HL-60/S4 treated with retinoic acid at 250 ng/mL for 4 days and 3 days (cell line): ENCODE measurements around the gene PTAR1.

ENCODE experiments used
- in situ Hi-C: fragments of 300-500 bp; cut with MboI; formaldehyde crosslinking; loops from 2 replicates; pipeline ENCODE4 v1.7.0; 2022; ENCODE audit warnings: low sequenced_read_pairs

The PTAR1 gene

DNA sequence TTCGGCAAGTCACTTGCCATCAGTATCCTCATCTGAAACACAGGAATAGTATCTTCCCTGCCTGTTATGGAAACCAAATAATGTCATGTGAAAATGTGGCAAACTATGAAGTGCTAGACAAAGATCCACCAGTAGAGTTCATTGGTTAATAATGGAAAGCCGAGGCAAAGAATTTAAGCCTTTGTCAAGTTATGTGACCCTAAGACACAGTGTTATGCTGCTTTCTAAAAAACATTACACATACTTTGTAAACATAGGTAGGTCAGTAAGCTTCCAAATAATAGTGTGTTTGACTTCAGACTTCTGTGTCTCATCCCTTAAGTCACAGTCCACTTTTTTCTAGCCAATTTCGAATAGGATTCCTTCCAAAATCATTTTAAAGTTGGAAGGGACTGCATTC is 6.0 kb downstream of the PTAR1 start:
- in situ Hi-C loops, result no loop called here

DNA sequence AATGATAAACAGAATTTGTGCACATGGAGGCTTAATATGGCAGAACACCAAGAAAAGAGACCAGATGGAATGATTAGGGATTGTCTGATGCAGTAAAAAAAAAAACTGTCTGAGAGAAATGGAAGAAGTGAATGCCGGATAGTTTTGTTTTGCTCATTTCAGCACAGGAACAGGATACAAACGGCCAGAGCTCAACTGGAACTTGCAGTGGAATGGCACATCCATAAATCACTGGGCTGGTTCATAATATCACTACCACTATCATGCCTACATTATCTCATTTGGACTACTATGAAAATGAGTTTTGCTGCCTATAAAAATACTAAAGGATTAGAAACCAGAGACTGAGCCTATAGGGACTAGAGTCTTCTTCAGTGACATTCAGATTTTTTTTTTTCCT is 9.7 kb downstream of the PTAR1 start:
- in situ Hi-C loops, result no loop called here

DNA sequence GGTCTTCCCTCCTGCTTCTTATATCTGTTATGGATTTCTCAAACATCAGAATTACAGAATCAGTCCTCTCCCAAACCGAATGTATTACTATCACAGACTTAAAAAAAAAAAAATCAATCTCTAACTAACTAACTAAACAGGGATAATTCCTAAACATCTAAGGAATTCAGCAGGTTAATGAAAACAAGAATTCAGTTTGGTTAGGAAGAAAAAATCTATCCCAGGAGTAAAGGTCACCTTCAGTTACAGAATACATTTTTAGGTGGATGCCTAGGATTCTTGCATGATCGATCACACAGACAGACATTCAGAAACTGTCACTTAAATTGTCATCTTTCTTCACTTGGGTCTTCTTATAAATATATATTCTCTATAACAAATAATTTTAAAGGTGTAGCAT is 11.5 kb downstream of the PTAR1 start:
- in situ Hi-C loops, result no loop called here

DNA sequence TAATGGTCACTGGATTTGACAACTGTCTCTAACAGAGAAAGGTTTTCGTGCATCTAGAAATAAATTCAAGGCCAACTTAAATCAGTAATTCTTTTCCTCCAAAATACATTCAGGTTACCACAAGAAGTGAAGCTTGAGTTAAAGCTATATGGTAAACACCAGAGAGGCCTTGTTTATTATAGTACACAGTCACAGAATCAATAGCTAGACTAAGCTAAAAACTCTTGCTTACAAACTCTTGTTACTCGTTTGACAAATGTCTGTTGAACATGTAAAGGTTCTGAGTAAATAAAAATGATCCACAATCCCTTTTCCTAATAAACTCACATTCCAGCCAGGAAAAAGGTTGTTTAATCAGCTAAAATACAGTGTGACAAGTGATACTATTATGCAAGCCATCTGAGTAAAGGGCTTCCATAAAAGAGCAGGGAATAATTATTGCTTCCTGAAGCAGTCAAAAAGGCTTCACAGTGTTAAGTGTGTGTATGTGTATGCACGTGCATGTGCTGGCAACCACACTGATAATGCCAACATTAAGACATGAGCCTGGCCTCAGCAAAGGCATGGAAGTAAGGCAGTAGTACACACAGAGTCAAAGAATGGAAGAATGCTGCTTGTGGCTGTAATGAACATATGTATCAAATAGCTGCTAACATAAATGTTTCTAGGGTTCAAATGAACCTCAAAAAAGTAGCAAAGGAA is 12.8 kb downstream of the PTAR1 start:
- in situ Hi-C loops, result no loop called here

DNA sequence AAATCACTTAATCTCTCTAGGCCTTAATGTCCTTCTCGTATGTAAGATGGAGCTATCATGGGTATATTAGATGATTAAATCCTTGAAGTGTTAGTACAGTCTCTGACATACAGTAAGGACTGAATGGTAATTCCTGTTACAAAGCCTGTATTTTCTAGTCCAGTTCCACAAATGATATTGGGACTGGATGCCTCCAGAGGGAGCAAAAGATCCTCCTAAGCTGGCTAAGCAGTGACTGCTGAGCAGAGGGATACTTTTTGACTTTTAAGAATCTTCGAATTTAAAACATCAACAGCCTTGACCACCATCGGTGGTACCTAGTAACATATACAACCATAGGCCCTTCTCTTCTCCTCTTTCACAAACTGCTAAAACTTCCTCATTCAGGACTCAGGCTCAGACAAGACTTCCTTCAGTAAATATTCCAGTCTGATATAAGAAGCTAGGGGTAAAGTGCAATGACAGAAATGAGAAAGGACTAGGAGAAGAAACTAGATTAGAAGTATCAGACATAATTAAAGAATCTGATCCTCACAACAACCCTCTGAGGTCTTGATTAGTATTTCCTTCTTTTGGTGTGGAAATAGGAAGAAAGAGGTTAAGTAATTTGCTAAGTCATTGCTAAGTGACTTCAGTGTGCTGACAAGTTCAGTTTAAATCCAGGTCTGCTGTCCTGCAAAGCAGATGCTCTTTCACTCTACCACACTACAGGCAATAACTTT is 13.9 kb downstream of the PTAR1 start:
- in situ Hi-C loops, result no loop called here

DNA sequence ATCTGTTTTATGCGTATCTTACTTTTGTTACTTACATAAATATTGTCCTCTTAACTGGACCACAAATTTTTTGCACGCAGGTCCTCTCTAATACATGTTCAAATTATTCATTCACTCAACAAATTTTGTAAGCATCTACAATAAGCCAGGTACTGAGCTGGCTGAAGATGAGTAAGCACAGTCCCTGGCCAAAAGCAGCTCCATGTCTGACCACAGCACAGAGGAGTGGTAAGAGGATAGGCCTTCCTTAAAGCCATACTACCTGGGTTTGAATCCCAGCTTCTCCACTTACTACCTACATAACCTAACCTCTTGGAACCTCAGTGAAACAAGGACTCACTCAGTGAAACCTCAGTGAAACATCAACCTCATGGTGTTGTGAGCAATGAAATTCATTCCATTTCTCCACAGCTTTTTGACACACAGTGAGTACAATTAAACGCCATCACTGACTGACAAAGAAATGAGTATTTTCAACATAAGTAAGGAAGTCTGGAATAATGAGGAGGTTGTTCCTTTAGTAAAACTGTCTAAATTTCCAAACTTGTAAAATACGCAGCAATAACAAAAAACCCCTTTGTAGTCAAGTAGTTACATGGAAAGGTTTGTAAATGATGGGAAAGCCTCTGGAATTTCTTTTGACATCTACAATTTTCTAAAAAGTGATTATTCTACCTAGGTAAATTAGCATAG is 15.0 kb downstream of the PTAR1 start:
- in situ Hi-C loops, result no loop called here

DNA sequence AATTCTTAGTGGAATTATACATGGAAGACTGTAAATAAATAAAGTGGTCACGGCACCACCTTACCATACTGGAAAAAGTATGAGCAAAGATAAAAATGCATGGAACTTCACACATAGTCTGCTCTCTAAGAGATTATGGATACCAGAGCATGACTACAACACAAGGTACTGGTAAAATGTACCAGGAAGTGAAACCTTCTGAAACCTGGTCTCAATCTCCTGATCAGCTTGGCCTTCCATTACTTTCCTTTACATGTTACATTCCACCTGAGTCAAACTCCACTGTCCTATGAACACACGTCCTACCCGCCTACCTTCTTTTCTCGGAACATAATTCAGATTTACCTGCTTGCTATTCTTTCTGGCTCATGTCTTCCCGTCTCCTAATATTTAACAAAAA is 15.9 kb downstream of the PTAR1 start:
- in situ Hi-C loops, result no loop called here

DNA sequence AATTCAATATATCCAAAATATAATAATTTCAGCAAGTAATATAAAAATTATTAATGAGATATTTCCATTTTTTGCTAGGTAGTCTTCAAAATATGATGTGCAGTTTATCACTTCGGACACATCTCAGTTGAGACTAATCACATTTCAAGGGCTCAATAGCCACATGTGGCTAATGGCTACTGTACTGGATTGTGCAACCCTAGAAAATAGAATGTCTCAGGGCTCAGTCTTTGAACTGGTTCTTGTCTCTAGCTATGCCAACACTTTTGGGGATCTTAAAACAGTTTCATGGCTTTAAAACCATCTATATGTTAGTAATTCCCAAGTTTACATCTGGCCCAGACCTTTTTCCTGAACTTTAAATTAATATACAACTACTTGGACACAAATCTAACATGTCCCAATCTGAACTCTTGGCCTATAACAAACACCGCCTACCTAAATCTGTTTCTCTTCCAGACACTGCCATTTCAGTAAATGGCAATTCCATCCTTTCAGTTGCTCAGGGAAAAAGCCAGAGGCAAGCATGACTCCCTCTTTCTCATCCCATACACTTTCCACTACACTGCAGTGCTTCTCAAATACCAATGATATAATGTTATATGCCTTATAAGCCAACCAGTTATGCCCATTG is 18.8 kb downstream of the PTAR1 start:
- in situ Hi-C loops, result no loop called here

DNA sequence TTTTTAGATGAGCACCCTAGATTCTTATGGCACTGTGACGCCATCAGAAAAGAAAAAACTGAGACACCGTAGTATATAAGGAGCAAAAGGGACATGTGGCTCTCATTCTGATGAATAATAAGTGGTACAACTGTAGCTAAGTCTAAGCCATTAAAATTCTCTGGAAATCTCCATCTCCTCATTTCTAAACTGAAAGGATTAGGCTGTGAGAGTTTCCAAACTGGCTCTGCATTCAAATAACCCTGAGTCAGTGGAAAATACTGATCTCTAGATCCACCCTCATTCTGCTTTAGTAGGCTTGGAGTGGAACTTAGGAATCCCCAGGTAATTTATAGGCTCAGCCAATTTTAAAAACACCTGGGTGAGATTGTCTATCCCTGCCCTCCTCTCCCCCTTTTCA is 28.5 kb downstream of the PTAR1 start:
- in situ Hi-C loops, result no loop called here

DNA sequence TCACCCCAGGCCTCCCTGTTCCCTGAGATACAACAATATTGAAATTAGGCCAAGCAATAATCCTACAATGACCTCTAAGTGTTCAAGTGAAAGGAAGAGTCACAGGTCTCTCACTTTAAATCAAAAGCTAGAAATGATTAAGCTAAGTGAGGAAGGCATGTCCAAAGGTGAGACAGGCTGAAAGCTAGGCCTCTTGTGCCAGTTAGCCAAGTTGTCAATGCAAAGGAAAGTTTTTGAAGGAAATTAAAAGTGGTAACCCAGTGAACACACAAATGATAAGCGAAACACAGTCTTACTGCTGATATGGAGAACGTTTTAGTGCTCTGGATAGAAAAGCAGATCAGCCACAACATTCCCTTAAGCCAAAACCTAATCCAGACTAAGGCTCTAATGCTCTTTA is 39.8 kb downstream of the PTAR1 start:
- in situ Hi-C loops, result no loop called here

DNA sequence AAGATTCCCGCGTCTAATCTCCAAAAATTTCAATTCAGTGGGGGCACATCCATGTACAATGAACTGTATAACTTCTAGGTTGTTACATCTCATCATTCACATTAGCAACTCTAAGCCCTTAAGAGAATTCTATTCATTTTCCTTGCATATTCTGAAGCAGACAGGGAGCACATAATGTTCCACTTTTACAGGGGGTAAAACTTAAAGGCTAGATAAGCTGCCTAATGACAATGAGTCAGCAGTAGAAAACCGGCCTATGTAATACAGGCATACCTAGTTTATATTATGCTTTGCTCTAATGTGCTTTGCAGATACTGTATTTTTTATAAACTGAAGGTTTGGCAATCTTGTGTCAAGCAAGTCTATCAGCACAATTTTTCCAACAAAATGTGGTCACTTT is 40.4 kb downstream of the PTAR1 start:
- in situ Hi-C loops, result no loop called here

DNA sequence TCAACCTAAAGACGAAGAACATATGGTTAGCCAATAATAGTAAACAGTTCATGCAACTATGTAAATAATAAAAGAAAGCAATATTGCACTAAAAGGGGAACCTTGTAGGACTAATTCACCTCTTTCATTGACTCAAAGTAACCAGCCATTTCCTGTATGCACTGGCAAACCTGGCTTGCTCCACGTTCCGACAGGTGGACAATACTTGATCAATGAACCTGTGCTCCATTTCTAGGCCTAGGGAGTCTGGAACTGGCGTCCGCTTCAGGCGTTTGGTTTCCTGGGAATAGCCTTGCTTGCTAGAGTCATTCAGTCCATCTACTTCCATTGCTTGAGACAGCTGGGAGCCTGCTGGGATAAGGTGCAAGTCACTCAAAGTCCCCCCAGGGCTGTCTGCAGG is 41.6 kb downstream of the PTAR1 start:
- in situ Hi-C loops, result no loop called here

DNA sequence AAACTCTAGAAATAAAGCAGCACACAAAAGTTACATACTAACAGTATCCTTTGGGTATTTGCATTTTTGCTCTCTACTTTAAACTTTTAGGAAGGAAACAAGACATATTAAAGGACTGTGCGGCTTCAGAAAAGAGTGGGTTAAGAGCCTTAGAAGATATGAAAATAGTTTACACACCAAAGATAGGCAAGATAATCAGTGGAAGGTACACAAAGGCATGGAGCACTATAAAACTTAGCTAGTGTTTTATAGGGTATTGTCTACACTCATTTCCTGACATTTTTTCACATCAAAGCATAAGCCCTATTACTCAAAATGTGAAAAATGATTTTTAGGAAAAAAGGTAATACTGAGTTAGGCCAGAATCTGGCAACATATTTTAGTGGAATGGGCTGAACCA is 44.0 kb downstream of the PTAR1 start:
- in situ Hi-C loops, result no loop called here

DNA sequence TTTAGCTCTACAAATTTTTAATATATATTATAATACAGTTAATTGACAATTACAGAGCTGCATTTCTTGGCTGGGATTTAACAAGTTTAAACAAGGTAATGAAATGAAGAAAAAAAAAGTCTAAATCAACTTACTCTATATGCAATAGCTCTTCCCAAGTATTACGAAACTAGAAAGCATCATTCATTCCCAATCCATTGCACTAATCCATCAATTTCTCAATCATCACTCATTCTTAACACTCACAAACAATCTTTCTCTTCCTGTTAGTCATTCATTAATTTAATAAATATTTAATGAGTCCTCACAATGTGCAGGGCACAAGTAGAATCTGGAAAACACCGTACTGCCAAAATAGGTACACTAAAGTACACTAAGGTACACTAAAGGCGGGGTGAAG is 44.7 kb downstream of the PTAR1 start:
- in situ Hi-C loops, result no loop called here

DNA sequence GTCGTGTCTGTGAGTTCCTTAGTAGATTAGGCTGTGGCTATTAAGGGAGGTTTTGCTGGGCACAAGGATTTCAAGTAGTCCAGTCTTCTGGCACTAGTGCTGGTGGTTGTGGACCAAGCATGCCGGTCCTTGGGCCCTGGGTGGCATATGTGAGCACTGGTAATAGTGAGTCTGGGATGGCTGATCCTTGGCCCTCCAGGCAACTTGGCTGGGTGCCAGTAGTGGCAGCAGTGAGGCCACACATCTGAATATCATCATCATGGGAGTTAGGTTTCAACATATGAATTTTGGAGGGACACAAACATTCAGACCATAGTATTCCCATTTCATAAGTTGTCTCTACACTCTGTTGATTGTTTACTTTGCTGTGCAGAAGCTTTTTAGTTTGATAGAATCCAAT is 62.3 kb downstream of the PTAR1 start:
- in situ Hi-C loops, result no loop called here

DNA sequence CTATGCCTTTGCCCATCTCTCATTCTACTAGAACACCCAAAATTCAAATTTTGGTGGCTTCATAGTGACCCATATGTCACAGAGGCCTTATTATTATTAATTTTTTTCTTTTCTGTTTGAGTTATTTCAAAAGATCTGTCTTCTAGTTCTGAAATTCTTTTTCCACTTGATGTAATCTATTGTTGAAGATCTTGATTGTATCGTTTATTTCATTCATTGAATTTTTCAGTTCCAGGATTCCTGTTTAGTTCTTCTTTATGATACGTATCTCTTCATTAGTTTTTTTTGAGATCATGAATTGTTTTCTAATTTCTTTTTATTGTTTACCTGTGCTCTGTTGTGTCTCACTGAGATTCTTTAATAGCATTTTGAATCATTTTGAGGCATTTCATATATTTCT is 63.0 kb downstream of the PTAR1 start:
- in situ Hi-C loops, result no loop called here

DNA sequence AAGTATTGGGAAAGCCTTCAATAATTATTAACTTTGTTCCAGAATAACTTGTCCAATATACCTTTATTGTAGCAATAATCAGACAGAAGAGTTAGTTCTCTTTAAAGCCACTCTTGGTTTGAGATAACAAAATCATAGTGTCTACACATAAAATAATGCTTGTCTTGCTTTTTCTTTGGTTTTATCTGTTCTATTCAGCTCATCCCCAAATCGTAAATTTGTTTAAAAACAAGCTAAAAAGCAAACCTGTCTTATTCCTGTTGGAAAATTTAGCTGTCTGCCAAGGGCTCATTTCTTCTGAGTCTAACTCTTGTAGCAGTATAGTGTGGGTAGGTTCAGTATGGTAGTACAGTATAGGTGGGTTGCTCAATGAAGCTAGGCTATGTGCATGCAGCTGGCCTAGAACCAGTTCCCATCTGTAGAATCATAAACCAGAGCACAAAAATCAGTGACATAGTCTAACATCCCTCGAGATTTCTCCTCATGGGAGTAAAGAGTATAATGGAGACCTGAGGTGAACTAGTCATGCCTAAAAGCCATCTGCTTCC is 69.7 kb downstream of the PTAR1 start:
- in situ Hi-C loops, result no loop called here

DNA sequence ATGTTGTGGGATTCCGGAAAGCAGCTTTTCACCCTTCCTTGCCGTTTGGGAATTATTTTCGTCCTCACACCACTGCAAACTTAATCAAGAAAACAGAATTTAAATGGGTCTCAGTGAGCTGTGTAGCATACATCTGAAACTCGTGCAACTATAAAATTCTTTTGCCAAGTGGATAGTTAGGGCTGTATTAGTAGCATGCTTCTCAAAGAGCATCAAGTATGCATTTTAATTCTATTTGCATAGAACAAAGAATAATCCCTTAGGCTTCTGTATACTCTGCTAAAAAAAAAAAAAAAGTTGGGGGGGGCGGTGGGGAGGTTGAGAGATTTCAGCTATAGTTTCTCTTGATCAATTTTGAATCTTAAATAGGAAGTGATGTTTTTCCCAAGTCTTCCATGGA is 75.9 kb downstream of the PTAR1 start:
- in situ Hi-C loops, result no loop called here

DNA sequence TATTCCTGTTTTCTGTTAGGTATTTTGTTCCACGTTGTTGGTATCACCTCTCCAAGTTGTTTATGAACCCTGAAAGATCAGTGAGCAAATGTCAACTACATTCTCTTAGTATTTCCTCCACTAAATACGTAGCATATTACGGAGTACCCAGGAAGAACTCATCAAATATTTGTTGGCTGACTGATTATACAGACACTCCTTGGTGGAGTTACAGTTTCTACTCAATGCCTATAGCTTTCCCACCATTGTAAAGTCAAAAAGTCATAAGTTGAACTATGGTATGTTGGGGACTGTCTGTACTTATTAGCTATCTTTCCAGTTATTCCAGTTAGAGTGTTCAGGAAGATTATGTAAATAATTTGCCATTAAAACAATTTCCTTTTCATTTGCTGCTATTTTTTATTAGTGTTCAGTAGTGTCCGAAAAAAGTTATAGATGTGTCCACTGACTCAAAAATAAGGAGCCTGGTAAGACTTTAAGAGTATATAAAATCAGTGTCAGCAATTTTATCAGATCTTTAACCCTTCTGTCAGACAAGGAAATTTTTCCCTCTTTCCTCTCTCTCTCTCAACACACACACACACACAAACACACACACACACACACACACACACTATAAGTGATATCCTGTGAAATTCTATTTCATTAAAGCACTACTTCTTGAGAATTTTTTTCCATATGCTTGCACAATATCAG is 80.8 kb downstream of the PTAR1 start:
- in situ Hi-C loops, result no loop called here

DNA sequence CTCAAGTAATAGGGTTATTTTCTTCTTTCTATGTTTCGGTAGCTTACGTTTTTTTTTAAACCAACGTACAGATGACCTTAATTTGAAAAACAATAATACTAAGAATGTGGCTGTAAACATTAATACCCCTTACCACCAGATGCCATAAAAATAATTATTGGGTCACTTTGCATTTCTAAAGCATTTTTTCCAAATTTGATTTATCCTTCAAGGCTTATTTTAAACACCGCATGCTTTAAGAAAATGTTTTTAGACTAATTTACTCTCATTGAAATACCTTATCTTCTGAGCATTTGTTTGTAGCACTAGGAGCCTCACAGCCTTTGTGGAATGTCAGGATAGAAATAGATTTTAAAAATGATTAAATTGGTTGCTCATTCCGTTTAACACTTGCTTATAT is 81.9 kb downstream of the PTAR1 start:
- in situ Hi-C loops, result no loop called here

DNA sequence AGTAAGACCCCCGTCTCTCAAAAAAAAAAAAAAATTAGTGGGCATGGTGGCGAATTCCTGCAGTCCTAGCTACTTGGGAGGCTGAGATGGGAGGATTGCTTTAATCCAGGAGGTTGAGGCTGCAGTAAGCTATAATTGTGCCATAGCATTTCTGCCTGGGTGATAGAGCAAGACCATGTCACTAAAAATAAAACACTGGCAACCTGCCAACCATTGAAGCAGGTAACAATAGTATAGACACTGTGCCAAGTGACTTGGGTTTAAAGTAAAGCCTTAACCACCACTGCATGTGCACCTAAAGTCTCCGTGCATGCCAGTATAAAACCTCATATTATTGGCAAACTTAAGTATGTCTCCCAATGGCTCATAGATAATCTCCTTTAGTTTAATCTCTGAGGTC is 84.2 kb downstream of the PTAR1 start:
- in situ Hi-C loops, result no loop called here
